K562 (cell line): ENCODE data around the gene LRRC8C. TPM values are rescaled to one million over a fixed set of nuclear protein-coding genes. Genes with fewer than 3 reads are reported as not detected.

Experiments
- ARID2 ChIP-seq: fragments of 450-650 bp; IDR thresholded peaks from 2 replicates; pipeline ENCODE4 v1.6.1; 2017; ENCODE audit warnings: antibody characterized with exemption, mild to moderate bottlenecking
- ARNT ChIP-seq, 2 experiments: fragments of 450-650 bp; IDR thresholded peaks; 2 replicates each; pipeline ENCODE4 v1.6.1; 2016; ENCODE audit warnings: mild to moderate bottlenecking in 1 of 2
- FOXM1 ChIP-seq, 2 experiments: fragments of 450-650 bp in 1 of 2; sonication (generic) in 1 of 2; formaldehyde crosslinking in 1 of 2; IDR thresholded peaks; 2 replicates each; pipeline versions ENCODE4 v1.6.1 to v1.9.0; 2017 to 2022; ENCODE audit warnings: low read depth in 2 of 2, mild to moderate bottlenecking in 2 of 2, missing genetic modification reagents in 1 of 2, moderate library complexity in 1 of 2
- HNRNPH1 ChIP-seq: fragments of 200-400 bp; formaldehyde crosslinking; optimal IDR thresholded peaks from 2 replicates; pipeline ENCODE3; 2017; ENCODE audit warnings: low read depth, mild to moderate bottlenecking, low read length, moderate library complexity
- ID3 ChIP-seq, 2 experiments: fragments of 250-450 bp in 1 of 2; fragments of 450-650 bp in 1 of 2; sonication (Bioruptor Pico) in 1 of 2; IDR thresholded peaks; 2 replicates each; pipeline versions ENCODE4 v1.6.1 to v1.8.0; 2016 to 2021; ENCODE audit warnings: mild to moderate bottlenecking in 2 of 2, moderate library complexity in 2 of 2, missing compliant biosample characterization in 1 of 2, missing genetic modification characterization in 1 of 2
- MTA1 ChIP-seq: fragments of 450-650 bp; IDR thresholded peaks from 2 replicates; pipeline ENCODE4 v1.6.1; 2017; ENCODE audit warnings: borderline replicate concordance
- NCOR1 ChIP-seq: fragments of 450-650 bp; IDR thresholded peaks from 2 replicates; pipeline ENCODE4 v1.6.1; 2016; ENCODE audit warnings: mild to moderate bottlenecking, moderate library complexity
- POLR2H ChIP-seq: IDR thresholded peaks from 2 replicates; pipeline ENCODE4 v1.6.1; 2016; ENCODE audit warnings: missing genetic modification characterization, low read depth, mild to moderate bottlenecking, control low read depth, missing compliant biosample characterization, moderate library complexity
- PREB ChIP-seq: sonication (generic); formaldehyde crosslinking; IDR thresholded peaks from 2 replicates; pipeline ENCODE4 v1.8.1; 2023; ENCODE audit warnings: mild to moderate bottlenecking, missing genetic modification reagents
- RAD21 ChIP-seq, 2 experiments: fragments of 250-450 bp in 1 of 2; fragments of 450-650 bp in 1 of 2; sonication (Bioruptor Pico) in 1 of 2; formaldehyde crosslinking in 1 of 2; IDR thresholded peaks in 1 of 2; conservative IDR thresholded peaks in 1 of 2; 2 replicates each; pipeline versions ENCODE4 v1.4.0 to v1.8.0; 2020 to 2022; ENCODE audit warnings: mild to moderate bottlenecking in 2 of 2, moderate library complexity in 1 of 2
- RBM17 ChIP-seq: fragments of 200-400 bp; formaldehyde crosslinking; IDR thresholded peaks from 2 replicates; pipeline ENCODE4 v1.6.1; 2017; ENCODE audit warnings: low read depth, mild to moderate bottlenecking, low read length, borderline replicate concordance
- RFX1 ChIP-seq: fragments of 450-650 bp; IDR thresholded peaks from 2 replicates; pipeline ENCODE4 v1.6.1; 2016; ENCODE audit warnings: mild to moderate bottlenecking, moderate library complexity
- RFX7 ChIP-seq: fragments of 250-450 bp; sonication (Bioruptor Pico); IDR thresholded peaks from 2 replicates; pipeline ENCODE4 v1.5.1; 2021; ENCODE audit warnings: mild to moderate bottlenecking
- STAT6 ChIP-seq: sonication (generic); formaldehyde crosslinking; IDR thresholded peaks from 2 replicates; pipeline ENCODE4 v1.8.1; 2023; ENCODE audit warnings: mild to moderate bottlenecking, missing genetic modification reagents
- TEAD1 ChIP-seq, 2 experiments: fragments of 450-650 bp in 1 of 2; sonication (generic) in 1 of 2; formaldehyde crosslinking; IDR thresholded peaks; 2 replicates each; pipeline versions ENCODE4 v1.4.0 to v1.8.0; 2020 to 2022; ENCODE audit warnings: mild to moderate bottlenecking in 2 of 2, missing genetic modification reagents in 1 of 2
- TRIM24 ChIP-seq, 2 experiments: fragments of 450-650 bp; IDR thresholded peaks; 2 replicates each; pipeline ENCODE4 v1.6.1; 2016
- ZHX1 ChIP-seq: fragments of 150-350 bp; conservative IDR thresholded peaks from 2 replicates; pipeline ENCODE4 v1.6.1; 2014; ENCODE audit warnings: low read length
- ZNF175 ChIP-seq: fragments of 200-800 bp; sonication (Bioruptor generic); IDR thresholded peaks from 2 replicates; pipeline ENCODE4 v1.6.1; 2016; ENCODE audit warnings: low read depth, mild to moderate bottlenecking, missing genetic modification characterization, missing compliant biosample characterization
- ZNF77 ChIP-seq: fragments of 250-450 bp; sonication (Bioruptor Pico); IDR thresholded peaks from 2 replicates; pipeline ENCODE4 v1.5.0; 2020
- polyA plus RNA-seq, 8 experiments: library from polyadenylated mRNA; depleted of rRNA in 4 of 8; stranded (reverse) in 5 of 8; unstranded in 3 of 8; fragments of >200 nt; fragmentation: Nextera tagmentation in 2 of 8; fragmentation: Illumina TruSeq in 1 of 8; extraction: Ambion mirVana in 2 of 8; extraction: Trizol in 1 of 8; gene quantifications; 2 replicates each; pipeline versions ENCODE4 v1.2.1 to v1.2.3, GENCODE V29; 2011 to 2014; ENCODE audit warnings: inconsistent platforms in 1 of 8, missing spikeins in 1 of 8
- total RNA-seq, 7 experiments: library from RNA; depleted of rRNA in 6 of 7; stranded (reverse); fragments of >200 nt in 6 of 7; fragmentation: Illumina TruSeq in 2 of 7; extraction: Trizol in 2 of 7; gene quantifications; 2 replicates each; pipeline versions ENCODE4 v1.2.1 to v1.2.3, GENCODE V29; 2011 to 2021; ENCODE audit warnings: low replicate concordance in 1 of 7

LRRC8C gene
- total and polyA plus RNA-seq, 9 of the 15 experiments (the other 6 are each of a cell fraction or from before 2014, with no cell fraction given): 1.00 to 12.5 (median 4.5) TPM

- TF ChIP-seq ZHX1 (no peak), TRIM24 (IDR thresholded peaks at IDR 0.05) (no peak), ZNF175 (no peak), ARID2 (no peak), ZNF77 (CRISPR knock-in tag) (no peak), POLR2H (tag) (no peak), FOXM1 (IDR thresholded peaks at IDR 0.05; ENCODE audit: low read depth) (peak; percentile 74; the same call in 1 of the 2 replicates), FOXM1 (CRISPR knock-in tag; IDR thresholded peaks at IDR 0.05; ENCODE audit: low read depth) (no peak), STAT6 (no peak), ARNT (IDR thresholded peaks at IDR 0.05) (no peak; a peak in 1 of 4 replicates), RFX7 (CRISPR knock-in tag) (no peak), NCOR1 (peak; percentile 52; the same call in 1 of the 2 replicates), PREB (CRISPR knock-in tag) (no peak), RAD21 (CRISPR knock-in tag; conservative IDR thresholded peaks at IDR 0.05 in 1 of 2, IDR thresholded peaks at IDR 0.05 in 1 of 2) (no peak; a peak in 1 of 4 replicates), ID3 (CRISPR knock-in tag; IDR thresholded peaks at IDR 0.05) (no peak), ID3 (tag; IDR thresholded peaks at IDR 0.05) (peak; percentile 95), MTA1 (peak; percentile 73; the same call in 1 of the 2 replicates), TEAD1 (CRISPR knock-in tag; IDR thresholded peaks at IDR 0.05) (no peak), HNRNPH1 (no peak), RFX1 (no peak), RBM17 (no peak)
These were observed 59.9 kb downstream of the LRRC8C start (continued) for GRCh38 chr1:89692601-89693521.
